ENCODE data around the gene CFAP73.
A peak's percentile ranks its signal among the peaks of the same experiment; 100 is the strongest.
"Not testable (repeated sequence)": the region's sequence is repeated elsewhere in the genome, so short reads cannot be mapped to it uniquely, and the experiment has no call there.

The CFAP73 gene

GRCh38 chr12:113196582-113196981 lies 47.1 kb downstream of the CFAP73 start:
- DNase-seq, result no peak

- DNase-seq, result peak; percentile 12 to 31
Measured at GRCh38 chr12:113196990-113197389, 47.5 kb downstream of the CFAP73 start.

- no peak for DNase-seq
Measured at GRCh38 chr12:113197518-113198077, 48.1 kb downstream of the CFAP73 start.

- DNase-seq, result no peak
Measured at GRCh38 chr12:113198296-113198695, 48.8 kb downstream of the CFAP73 start.

GRCh38 chr12:113200021-113200797 lies 50.7 kb downstream of the CFAP73 start:
- no peak for DNase-seq

- DNase-seq, result no peak
Measured at GRCh38 chr12:113201187-113202177, 52.0 kb downstream of the CFAP73 start.

- DNase-seq, result no peak
Measured at GRCh38 chr12:113202300-113203075, 53.0 kb downstream of the CFAP73 start.

GRCh38 chr12:113203852-113204760 lies 54.6 kb downstream of the CFAP73 start:
- no peak for DNase-seq

- DNase-seq, result no peak
Measured at GRCh38 chr12:113204804-113205203, 55.3 kb downstream of the CFAP73 start.

- not testable (repeated sequence) for DNase-seq
Measured at GRCh38 chr12:113206802-113207201, 57.3 kb downstream of the CFAP73 start.

- no peak for DNase-seq
Measured at GRCh38 chr12:113207613-113208040, 58.1 kb downstream of the CFAP73 start.

GRCh38 chr12:113208041-113208934 lies 58.8 kb downstream of the CFAP73 start:
- DNase-seq, result no peak
